T-helper 2 cell treated with Interferon-gamma antibody and Interleukin-4, amounts not matched to agents 5 μg/mL and 100 μg/mL, for 36 hours (primary cell): ENCODE measurements around the gene DNM1L.

Experiments used
- DNase-seq: peaks from one replicate; pipeline ENCODE4 v3.0.0; 2021; ENCODE audit warnings: low spot score
- H3K27ac Mint-ChIP-seq: one replicate; pipeline ENCODE4 v1.8.0; 2021; ENCODE audit warnings: mild to moderate bottlenecking, mixed read lengths
- H3K27me3 Mint-ChIP-seq: one replicate; pipeline ENCODE4 v1.8.0; 2021; ENCODE audit warnings: low read depth, mixed read lengths
- H3K36me3 Mint-ChIP-seq: one replicate; pipeline ENCODE4 v1.8.0; 2021; ENCODE audit warnings: low read depth, mixed read lengths
- H3K4me1 Mint-ChIP-seq: one replicate; pipeline ENCODE4 v1.8.0; 2021; ENCODE audit warnings: low read depth, mixed read lengths
- H3K4me3 Mint-ChIP-seq: one replicate; pipeline ENCODE4 v1.8.0; 2022; ENCODE audit warnings: mild to moderate bottlenecking, moderate library complexity, mixed read lengths
- H3K9me3 Mint-ChIP-seq: one replicate; pipeline ENCODE4 v1.8.0; 2021; ENCODE audit warnings: mixed read lengths

The DNM1L gene

GRCh38 chr12:32755051-32755653 lies 76.1 kb downstream of the DNM1L start:
- H3K4me3 Mint-ChIP-seq, result peak overlapping the region; percentile 74
- H3K36me3 Mint-ChIP-seq, result peaks cover 28% of the 10 kb centered on the region
- H3K9me3 Mint-ChIP-seq, result no peaks in the 10 kb centered on the region
- H3K4me1 Mint-ChIP-seq, result peaks cover 19% of the 10 kb centered on the region
- no peaks in the 10 kb centered on the region for H3K27me3 Mint-ChIP-seq
- peak overlapping the region; percentile 62 for H3K27ac Mint-ChIP-seq
- DNase-seq, result peak; percentile 77

GRCh38 chr12:32755654-32756475 lies 76.8 kb downstream of the DNM1L start, which contains the start of gene YARS2:
Gene YARS2 (minus strand): TSS chr12:32755897. CDS start chr12:32755874, 23 bp downstream.
- H3K4me3 Mint-ChIP-seq, result peak within 1 kb of the TSS; percentile 74
- peak; percentile 88 for DNase-seq
- peaks cover 22% of the 10 kb centered on the region for H3K36me3 Mint-ChIP-seq
- peaks cover 19% of the 10 kb centered on the region for H3K4me1 Mint-ChIP-seq
- no peaks in the 10 kb centered on the region for H3K9me3 Mint-ChIP-seq
- no peaks in the 10 kb centered on the region for H3K27me3 Mint-ChIP-seq
- peak within 1 kb of the TSS; percentile 62 for H3K27ac Mint-ChIP-seq

- H3K4me3 Mint-ChIP-seq, result peak overlapping the region; percentile 74
- peaks cover 19% of the 10 kb centered on the region for H3K4me1 Mint-ChIP-seq
- peaks cover 17% of the 10 kb centered on the region for H3K36me3 Mint-ChIP-seq
- DNase-seq, result no peak
- H3K9me3 Mint-ChIP-seq, result no peaks in the 10 kb centered on the region
- no peaks in the 10 kb centered on the region for H3K27me3 Mint-ChIP-seq
- H3K27ac Mint-ChIP-seq, result peak overlapping the region; percentile 62
These were observed 77.5 kb downstream of the DNM1L start for GRCh38 chr12:32756476-32757066.

- Mint-ChIP-seq H3K27ac (no peak overlapping the region), H3K27me3 (no peaks in the 10 kb centered on the region), H3K36me3 (peaks cover 13% of the 10 kb centered on the region), H3K4me3 (no peak overlapping the region), H3K9me3 (no peaks in the 10 kb centered on the region), H3K4me1 (peaks cover 19% of the 10 kb centered on the region)
- DNase-seq, result no peak
These were observed 78.1 kb downstream of the DNM1L start for GRCh38 chr12:32757157-32757556.

- Mint-ChIP-seq H3K9me3 (no peaks in the 10 kb centered on the region), H3K36me3 (no peaks in the 10 kb centered on the region), H3K4me3 (no peak overlapping the region), H3K27me3 (no peaks in the 10 kb centered on the region), H3K4me1 (no peaks in the 10 kb centered on the region), H3K27ac (no peak overlapping the region)
- no peak for DNase-seq
These were observed 82.6 kb downstream of the DNM1L start for GRCh38 chr12:32761716-32762115.

- Mint-ChIP-seq H3K36me3 (no peaks in the 10 kb centered on the region), H3K4me1 (no peaks in the 10 kb centered on the region), H3K27ac (no peak overlapping the region), H3K4me3 (no peak overlapping the region), H3K9me3 (no peaks in the 10 kb centered on the region), H3K27me3 (no peaks in the 10 kb centered on the region)
- no peak for DNase-seq
These were observed 86.8 kb downstream of the DNM1L start for GRCh38 chr12:32765906-32766305.

- Mint-ChIP-seq H3K9me3 (no peaks in the 10 kb centered on the region), H3K4me3 (no peak overlapping the region), H3K4me1 (no peaks in the 10 kb centered on the region), H3K27me3 (no peaks in the 10 kb centered on the region), H3K27ac (no peak overlapping the region), H3K36me3 (no peaks in the 10 kb centered on the region)
- no peak for DNase-seq
These were observed 89.4 kb downstream of the DNM1L start for GRCh38 chr12:32768518-32768917.

GRCh38 chr12:32770141-32770540 lies 91.0 kb downstream of the DNM1L start:
- Mint-ChIP-seq H3K36me3 (no peaks in the 10 kb centered on the region), H3K27me3 (no peaks in the 10 kb centered on the region), H3K9me3 (no peaks in the 10 kb centered on the region), H3K4me3 (no peak overlapping the region), H3K27ac (no peak overlapping the region), H3K4me1 (no peaks in the 10 kb centered on the region)
- no peak for DNase-seq

GRCh38 chr12:32773691-32774090 lies 94.6 kb downstream of the DNM1L start:
- no peaks in the 10 kb centered on the region for H3K27me3 Mint-ChIP-seq
- no peak overlapping the region for H3K27ac Mint-ChIP-seq

GRCh38 chr12:32776258-32776657 lies 97.2 kb downstream of the DNM1L start:
- Mint-ChIP-seq H3K4me3 (no peak overlapping the region), H3K4me1 (no peaks in the 10 kb centered on the region), H3K36me3 (no peaks in the 10 kb centered on the region), H3K9me3 (no peaks in the 10 kb centered on the region), H3K27me3 (no peaks in the 10 kb centered on the region), H3K27ac (no peak overlapping the region)
- no peak for DNase-seq

More at GRCh38 chr12:32773691-32774090, 94.6 kb downstream of the DNM1L start:
- Mint-ChIP-seq H3K4me3 (no peak overlapping the region), H3K4me1 (no peaks in the 10 kb centered on the region), H3K9me3 (no peaks in the 10 kb centered on the region), H3K36me3 (no peaks in the 10 kb centered on the region)
- DNase-seq, result no peak

- H3K4me3 Mint-ChIP-seq, result no peak overlapping the region
- no peaks in the 10 kb centered on the region for H3K27me3 Mint-ChIP-seq
- DNase-seq, result no peak
- H3K4me1 Mint-ChIP-seq, result no peaks in the 10 kb centered on the region
- H3K27ac Mint-ChIP-seq, result no peak overlapping the region
- no peaks in the 10 kb centered on the region for H3K36me3 Mint-ChIP-seq
- no peaks in the 10 kb centered on the region for H3K9me3 Mint-ChIP-seq
These were observed 98.1 kb downstream of the DNM1L start for GRCh38 chr12:32777159-32777558.

GRCh38 chr12:32777691-32778175 lies 98.6 kb downstream of the DNM1L start:
- Mint-ChIP-seq H3K4me3 (no peak overlapping the region), H3K4me1 (no peaks in the 10 kb centered on the region), H3K27ac (no peak overlapping the region), H3K9me3 (no peaks in the 10 kb centered on the region), H3K27me3 (no peaks in the 10 kb centered on the region), H3K36me3 (no peaks in the 10 kb centered on the region)
- no peak for DNase-seq

- H3K27ac Mint-ChIP-seq, result no peak overlapping the region
- no peaks in the 10 kb centered on the region for H3K36me3 Mint-ChIP-seq
- no peaks in the 10 kb centered on the region for H3K27me3 Mint-ChIP-seq
- no peaks in the 10 kb centered on the region for H3K9me3 Mint-ChIP-seq
- no peak overlapping the region for H3K4me3 Mint-ChIP-seq
- no peak for DNase-seq
- no peaks in the 10 kb centered on the region for H3K4me1 Mint-ChIP-seq
These were observed 101.0 kb downstream of the DNM1L start for GRCh38 chr12:32780071-32780470.

GRCh38 chr12:32783029-32783428 lies 103.9 kb downstream of the DNM1L start:
- no peak overlapping the region for H3K27ac Mint-ChIP-seq
- no peaks in the 10 kb centered on the region for H3K4me1 Mint-ChIP-seq
- H3K36me3 Mint-ChIP-seq, result no peaks in the 10 kb centered on the region
- no peak overlapping the region for H3K4me3 Mint-ChIP-seq
- no peaks in the 10 kb centered on the region for H3K27me3 Mint-ChIP-seq
- H3K9me3 Mint-ChIP-seq, result no peaks in the 10 kb centered on the region
- no peak for DNase-seq
